ENCODE measurements around the gene LHFPL6. TPM values are rescaled to one million over a fixed set of nuclear protein-coding genes. Genes with fewer than 3 reads are reported as not detected.

LHFPL6 gene
- total and polyA plus RNA-seq, 4 donors = 22.7 to 115 (median 36.1) TPM

GRCh38 chr13:39415008-39415802 is 187.8 kb downstream of the LHFPL6 start:
- Histone ChIP-seq H3K27me3 (ENCODE audit: control insufficient read depth in 3 of 3, insufficient read depth in 3 of 3, low read length in 2 of 3) (no peaks in the 10 kb centered on the region), H3K4me3 (no peak overlapping the region), H3K4me1 (ENCODE audit: control insufficient read depth in 5 of 5, insufficient read depth in 5 of 5, low read length in 5 of 5) (peaks cover 2 to 37% (median 26%) of the 10 kb centered on the region in 5 donors), H3K27ac (ENCODE audit: low read depth in 1 of 2, low read length in 1 of 2) (peak overlapping the region in 1 of 2 donors; percentile 74), H3K9ac (ENCODE audit: insufficient read depth in 1 of 2, low read length in 2 of 2) (peak overlapping the region in 1 of 2 donors; percentile 34), H3K36me3 (ENCODE audit: control insufficient read depth in 4 of 4, insufficient read depth in 4 of 4, low read length in 4 of 4) (no peaks in the 10 kb centered on the region), H3K9me3 (ENCODE audit: control insufficient read depth in 4 of 4, insufficient read depth in 3 of 4, low read length in 3 of 4) (no peaks in the 10 kb centered on the region)
- no peak for TF ChIP-seq CTCF (IDR thresholded peaks at IDR 0.05; ENCODE audit: control extremely low read depth, extremely low read depth)
- WGBS, 2 donors = 45 to 51% methylated on average over 8 of the region's 8 CpGs
- DNase-seq = peak; percentile 52 to 91 (median 89)
- peak; percentile 50 for ATAC-seq (ENCODE audit: insufficient read depth, low FRiP score)

- Histone ChIP-seq H3K9me3 (ENCODE audit: control insufficient read depth in 4 of 4, insufficient read depth in 3 of 4, low read length in 3 of 4) (no peaks in the 10 kb centered on the region), H3K27me3 (ENCODE audit: control insufficient read depth in 3 of 3, insufficient read depth in 3 of 3, low read length in 2 of 3) (no peaks in the 10 kb centered on the region), H3K9ac (ENCODE audit: insufficient read depth in 1 of 2, low read length in 2 of 2) (peak overlapping the region in 1 of 2 donors; percentile 34), H3K4me3 (no peak overlapping the region), H3K4me1 (ENCODE audit: control insufficient read depth in 5 of 5, insufficient read depth in 5 of 5, low read length in 5 of 5) (peaks cover 2 to 38% (median 33%) of the 10 kb centered on the region in 5 donors), H3K36me3 (ENCODE audit: control insufficient read depth in 4 of 4, insufficient read depth in 4 of 4, low read length in 4 of 4) (no peaks in the 10 kb centered on the region), H3K27ac (ENCODE audit: low read depth in 1 of 2, low read length in 1 of 2) (peak overlapping the region in 1 of 2 donors; percentile 74)
- ATAC-seq (ENCODE audit: insufficient read depth, low FRiP score) (no peak), DNase-seq (peak in 1 of 3 donors; percentile 6)
- no peak for TF ChIP-seq CTCF (IDR thresholded peaks at IDR 0.05; ENCODE audit: control extremely low read depth, extremely low read depth)
These were observed 188.7 kb downstream of the LHFPL6 start for GRCh38 chr13:39414339-39414738.

GRCh38 chr13:39411511-39411910 is 191.5 kb downstream of the LHFPL6 start:
- H3K9ac ChIP-seq (ENCODE audit: insufficient read depth in 1 of 2, low read length in 2 of 2) = no peak overlapping the region
- TF ChIP-seq CTCF (IDR thresholded peaks at IDR 0.05; ENCODE audit: control extremely low read depth, extremely low read depth) = no peak
- DNase-seq (no peak), ATAC-seq (ENCODE audit: insufficient read depth, low FRiP score) (no peak)
- no peaks in the 10 kb centered on the region for H3K9me3 ChIP-seq (ENCODE audit: control insufficient read depth in 4 of 4, insufficient read depth in 3 of 4, low read length in 3 of 4)
- no peak overlapping the region for H3K4me3 ChIP-seq
- H3K36me3 ChIP-seq (ENCODE audit: control insufficient read depth in 4 of 4, insufficient read depth in 4 of 4, low read length in 4 of 4) = no peaks in the 10 kb centered on the region
- peak overlapping the region in 1 of 2 donors; percentile 41 for H3K27ac ChIP-seq (ENCODE audit: low read depth in 1 of 2, low read length in 1 of 2)
- 89 to 93% methylated on average over 3 of the region's 3 CpGs for whole genome bisulfite sequencing, 2 donors
- H3K4me1 ChIP-seq (ENCODE audit: control insufficient read depth in 5 of 5, insufficient read depth in 5 of 5, low read length in 5 of 5) = peaks cover 2 to 41% (median 22%) of the 10 kb centered on the region in 5 donors
- H3K27me3 ChIP-seq (ENCODE audit: control insufficient read depth in 3 of 3, insufficient read depth in 3 of 3, low read length in 2 of 3) = no peaks in the 10 kb centered on the region

Data from lung (tissue), 12 donors.